ENCODE data around the gene LMTK3. TPM values are rescaled to one million over a fixed set of nuclear protein-coding genes. Genes with fewer than 3 reads are reported as not detected.

The LMTK3 gene
- total RNA-seq, 4 donors from 2014 or later, result not detected

DNA sequence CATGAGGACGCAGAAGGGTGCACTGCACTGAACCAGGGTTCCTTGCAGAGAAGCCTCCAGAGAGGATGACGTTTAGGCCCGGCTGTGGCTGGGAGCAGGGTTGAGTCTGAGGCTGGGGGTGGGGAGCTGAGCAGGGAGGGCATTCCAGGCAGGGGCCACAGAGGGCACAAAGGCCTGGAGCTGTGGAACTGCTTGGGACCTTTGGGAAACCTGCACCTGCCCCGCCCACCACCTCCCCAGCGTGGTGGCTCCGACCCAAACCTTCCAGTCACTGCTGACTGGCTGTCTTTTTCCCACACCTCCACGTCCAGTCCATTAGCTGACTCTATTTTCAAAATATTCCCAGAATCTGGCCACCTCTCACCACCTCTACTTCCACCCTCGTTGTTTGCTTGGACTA lies 4.9 kb upstream of the LMTK3 start:
- TF ChIP-seq, protein P1, sequence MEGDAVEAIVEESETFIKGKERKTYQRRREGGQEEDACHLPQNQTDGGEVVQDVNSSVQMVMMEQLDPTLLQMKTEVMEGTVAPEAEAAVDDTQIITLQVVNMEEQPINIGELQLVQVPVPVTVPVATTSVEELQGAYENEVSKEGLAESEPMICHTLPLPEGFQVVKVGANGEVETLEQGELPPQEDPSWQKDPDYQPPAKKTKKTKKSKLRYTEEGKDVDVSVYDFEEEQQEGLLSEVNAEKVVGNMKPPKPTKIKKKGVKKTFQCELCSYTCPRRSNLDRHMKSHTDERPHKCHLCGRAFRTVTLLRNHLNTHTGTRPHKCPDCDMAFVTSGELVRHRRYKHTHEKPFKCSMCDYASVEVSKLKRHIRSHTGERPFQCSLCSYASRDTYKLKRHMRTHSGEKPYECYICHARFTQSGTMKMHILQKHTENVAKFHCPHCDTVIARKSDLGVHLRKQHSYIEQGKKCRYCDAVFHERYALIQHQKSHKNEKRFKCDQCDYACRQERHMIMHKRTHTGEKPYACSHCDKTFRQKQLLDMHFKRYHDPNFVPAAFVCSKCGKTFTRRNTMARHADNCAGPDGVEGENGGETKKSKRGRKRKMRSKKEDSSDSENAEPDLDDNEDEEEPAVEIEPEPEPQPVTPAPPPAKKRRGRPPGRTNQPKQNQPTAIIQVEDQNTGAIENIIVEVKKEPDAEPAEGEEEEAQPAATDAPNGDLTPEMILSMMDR (IDR thresholded peaks at IDR 0.05; ENCODE audit: low read depth), result no peak

DNA sequence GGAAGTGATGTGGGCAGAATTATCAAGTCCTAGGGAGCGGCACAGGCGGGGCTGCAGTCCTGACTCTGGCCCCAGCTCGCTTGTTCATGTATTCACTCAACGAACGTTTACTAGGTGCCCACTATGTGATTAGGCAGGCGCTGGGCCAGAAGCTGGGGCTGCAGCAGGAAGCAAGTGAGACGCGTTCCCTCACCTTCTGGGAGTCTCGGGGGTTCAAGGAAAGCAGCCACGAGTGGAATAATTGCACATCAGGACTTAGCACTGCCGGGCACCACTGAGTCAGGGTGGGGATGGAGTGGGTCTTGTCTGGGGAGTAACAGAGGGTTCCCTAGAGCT lies 2.5 kb upstream of the LMTK3 start:
- TF ChIP-seq, protein P1 (IDR thresholded peaks at IDR 0.05; ENCODE audit: low read depth), result no peak

GRCh38 chr19:48513289-48514122 lies 1.9 kb upstream of the LMTK3 start:
- TF ChIP-seq, protein P1 (IDR thresholded peaks at IDR 0.05; ENCODE audit: low read depth), result no peak

DNA sequence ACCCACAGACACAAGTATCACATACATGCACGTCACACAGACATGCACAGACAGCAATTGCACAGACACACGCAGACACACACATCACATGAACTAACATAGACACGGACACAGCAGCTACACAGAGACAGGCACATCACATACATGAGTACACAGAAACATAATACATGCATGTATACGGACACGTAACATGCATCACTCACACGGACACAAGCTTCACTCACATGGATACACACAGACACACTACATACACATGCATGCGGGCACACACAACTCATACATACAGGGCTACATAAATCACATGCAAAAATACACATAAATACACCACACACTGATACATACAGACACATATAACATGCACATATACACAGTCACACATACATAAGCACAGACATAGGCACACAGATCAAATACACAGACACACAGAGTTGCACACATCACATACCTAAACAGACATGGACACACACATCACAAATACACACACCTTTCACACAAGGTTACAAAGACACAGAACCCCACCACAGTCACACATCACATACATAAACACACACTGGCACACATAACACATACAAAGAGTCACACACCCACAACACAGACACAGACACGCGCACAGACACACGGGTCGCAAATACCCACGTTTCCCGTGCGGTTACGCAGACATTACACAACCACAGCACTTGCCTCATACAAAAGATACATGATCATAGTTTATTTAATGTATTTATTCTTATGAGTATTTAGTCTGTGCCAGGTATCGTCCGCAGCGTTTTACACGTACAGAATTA lies 1.1 kb upstream of the LMTK3 start:
- TF ChIP-seq, protein P1 (IDR thresholded peaks at IDR 0.05; ENCODE audit: low read depth), result no peak

- TF ChIP-seq, protein P1 (IDR thresholded peaks at IDR 0.05; ENCODE audit: low read depth), result no peak
Observed at GRCh38 chr19:48511321-48511731, 309 bp downstream of the LMTK3 start.

- TF ChIP-seq, protein P1 (IDR thresholded peaks at IDR 0.05; ENCODE audit: low read depth), result no peak
Observed at GRCh38 chr19:48510421-48511268, 990 bp downstream of the LMTK3 start.
